Measurements from ENCODE around the gene ASS1. TPM values are rescaled to one million over a fixed set of nuclear protein-coding genes. Genes with fewer than 3 reads are reported as not detected.

ASS1 gene
- total RNA-seq, 1 donor from 2014 or later: 84.8 TPM

DNA sequence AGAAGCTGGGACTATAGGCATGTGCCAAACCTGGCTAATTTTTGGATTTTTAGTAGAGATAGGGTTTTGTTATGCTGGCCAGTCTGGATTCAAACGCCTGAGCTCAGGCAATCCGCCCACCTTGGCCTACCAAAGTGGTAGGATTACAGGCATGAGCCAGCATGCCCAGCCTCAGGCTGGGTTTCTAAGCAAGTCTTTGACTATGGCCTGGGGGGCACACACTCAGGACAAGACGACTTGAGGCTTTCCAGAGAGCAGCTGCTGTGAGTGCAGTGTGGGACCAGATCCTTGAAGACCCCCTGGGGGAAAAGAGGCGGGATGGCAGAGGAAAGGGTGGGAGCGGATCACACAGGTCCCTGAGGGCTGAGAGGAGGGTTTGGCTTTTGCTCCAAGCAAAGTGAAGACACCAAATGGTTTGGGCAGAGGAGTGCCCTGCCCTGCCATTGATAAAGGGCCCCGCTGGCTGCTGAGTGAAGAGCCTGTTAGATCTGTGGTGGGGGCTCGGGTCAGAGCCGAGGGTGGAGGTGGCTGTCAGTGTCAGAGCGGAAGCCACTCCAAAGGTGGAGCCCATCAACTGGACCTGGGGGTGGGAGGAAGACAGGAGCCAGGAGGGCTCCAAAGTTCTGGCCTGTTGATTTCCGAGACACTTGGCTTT lies 87.8 kb downstream of the ASS1 start:
- intact Hi-C loops (cut with DNase I): no loop called here
- DNase-seq (ENCODE audit: missing footprints) (no peak), ATAC-seq (no peak)

DNA sequence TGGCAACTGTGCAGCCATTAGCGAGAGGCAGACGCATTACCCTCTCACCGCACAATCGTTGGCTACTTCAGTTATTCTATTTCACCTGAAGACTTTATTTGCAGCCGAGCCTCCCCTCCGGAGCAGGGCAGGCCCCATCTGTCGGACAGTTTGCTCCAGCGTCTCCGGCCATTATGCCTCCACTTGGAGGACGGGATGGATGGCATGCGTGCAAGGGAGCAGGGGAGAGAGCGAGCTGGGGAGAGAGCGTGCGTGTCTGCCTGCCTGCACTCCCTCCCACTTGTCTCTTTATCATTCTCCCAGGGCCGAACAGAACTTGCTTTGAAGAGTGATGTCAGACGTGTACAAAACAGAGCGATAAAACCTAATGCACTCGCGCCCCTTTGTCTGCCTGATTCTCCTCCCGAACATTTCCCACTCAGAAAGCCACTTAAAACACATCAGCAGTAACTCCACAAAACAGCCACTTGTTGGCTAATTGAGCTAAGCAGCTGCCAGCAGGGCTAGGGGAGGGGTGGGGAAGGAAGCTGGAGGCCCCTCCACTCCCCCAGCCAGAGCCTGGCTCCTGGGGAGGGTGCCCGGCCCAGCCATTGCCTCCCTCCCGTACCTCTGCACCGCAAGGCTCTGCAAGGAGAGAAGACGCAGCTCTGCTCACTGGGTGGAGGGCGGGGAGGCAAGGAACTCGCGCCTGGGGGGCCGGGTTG lies 91.2 kb downstream of the ASS1 start:
- ATAC-seq (peak; percentile 76), DNase-seq (ENCODE audit: missing footprints) (no peak)
- intact Hi-C loops (cut with DNase I): loop anchor here (5.0 kb wide), 1 partner anchor 36 kb away; no protein-coding TSS in a partner anchor

- intact Hi-C loops (cut with DNase I): loop anchor here (5.0 kb wide), 1 partner anchor 36 kb away; no protein-coding TSS in a partner anchor
- DNase-seq (ENCODE audit: missing footprints) (no peak), ATAC-seq (no peak)
Observed at GRCh38 chr9:130536701-130537107, 91.9 kb downstream of the ASS1 start.

GRCh38 chr9:130537346-130538050 lies 92.7 kb downstream of the ASS1 start:
- ATAC-seq: no peak

DNA sequence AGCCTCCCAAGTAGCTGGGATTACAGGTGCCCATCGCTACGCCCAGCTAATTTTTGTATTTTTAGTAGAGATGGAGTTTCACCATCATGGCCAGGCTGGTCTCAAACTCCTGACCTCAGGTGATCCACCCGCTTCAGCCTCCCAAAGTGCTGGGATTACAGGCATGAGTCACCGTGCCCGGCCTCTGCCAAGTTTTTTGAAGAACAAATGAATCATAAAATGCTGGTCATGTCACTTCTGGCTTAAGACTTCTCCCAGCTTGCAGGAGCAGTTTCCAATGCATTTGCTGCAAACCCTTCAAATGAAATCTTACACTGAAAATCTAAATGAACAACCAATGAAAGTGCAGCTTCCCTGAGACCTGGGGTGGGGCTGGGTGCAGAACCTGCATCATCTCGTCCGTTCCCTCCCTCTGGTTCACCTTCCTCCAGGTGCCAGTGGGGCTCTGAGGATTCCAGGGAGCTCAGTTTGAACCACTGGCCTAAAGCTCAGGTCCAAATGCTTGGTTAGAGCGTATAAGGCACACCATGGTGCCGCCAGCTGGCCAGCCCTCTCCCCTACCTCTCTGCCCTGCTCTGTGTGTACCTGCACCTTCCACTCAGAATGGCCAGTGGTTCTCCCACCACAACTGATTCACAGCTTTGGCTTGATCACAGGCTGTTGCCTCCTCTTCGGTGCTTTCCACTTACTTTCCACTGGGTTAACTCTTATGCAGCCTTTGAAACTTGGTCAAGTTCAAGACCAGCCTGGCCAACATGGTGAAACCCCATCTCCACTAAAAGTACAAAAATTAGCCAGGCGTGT lies 94.9 kb downstream of the ASS1 start:
- intact Hi-C loops (cut with DNase I): loop anchor here (5.0 kb wide), 1 partner anchor 33 kb away; no protein-coding TSS in a partner anchor
- no peak for ATAC-seq
- DNase-seq (ENCODE audit: missing footprints): no peak

More at GRCh38 chr9:130537346-130538050, 92.7 kb downstream of the ASS1 start:
- DNase-seq (ENCODE audit: missing footprints): no peak
- intact Hi-C loops (cut with DNase I): loop anchor here (5.0 kb wide), 1 partner anchor 35 kb away; no protein-coding TSS in a partner anchor

GRCh38 chr9:130541533-130541932 lies 96.8 kb downstream of the ASS1 start:
- intact Hi-C loops (cut with DNase I): no loop called here

DNA sequence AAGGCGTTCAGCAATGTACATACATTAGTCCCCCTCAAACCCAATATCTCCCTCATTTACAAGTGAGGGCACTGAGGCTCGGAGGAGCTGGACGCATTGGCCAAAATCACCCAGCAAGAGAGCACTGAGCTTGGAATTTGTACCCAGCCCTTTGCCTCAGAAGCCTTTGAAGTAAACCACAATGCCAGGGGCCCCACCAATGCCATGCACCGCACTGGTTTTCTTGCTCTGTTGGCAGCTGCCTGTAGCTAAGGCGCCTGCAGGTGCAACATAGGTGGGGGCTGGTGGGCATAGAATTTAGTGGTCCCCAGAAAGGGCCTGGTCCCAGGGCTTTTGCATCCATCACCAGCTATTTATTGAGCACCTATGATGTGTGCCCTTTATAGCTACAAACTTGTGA lies 97.3 kb downstream of the ASS1 start:
- intact Hi-C loops (cut with DNase I): no loop called here
- DNase-seq (ENCODE audit: missing footprints) (no peak), ATAC-seq (no peak)

More at GRCh38 chr9:130541533-130541932, 96.8 kb downstream of the ASS1 start:
- DNase-seq (ENCODE audit: missing footprints) (no peak), ATAC-seq (no peak)

GRCh38 chr9:130542457-130543228 lies 97.9 kb downstream of the ASS1 start:
- DNase-seq (ENCODE audit: missing footprints) (no peak), ATAC-seq (no peak)
- intact Hi-C loops (cut with DNase I): no loop called here

- ATAC-seq: no peak
- DNase-seq (ENCODE audit: missing footprints): no peak
- intact Hi-C loops (cut with DNase I): no loop called here
Observed at GRCh38 chr9:130543368-130543767, 98.6 kb downstream of the ASS1 start.

GRCh38 chr9:130543859-130544258 lies 99.1 kb downstream of the ASS1 start:
- no peak for ATAC-seq
- no peak for DNase-seq (ENCODE audit: missing footprints)
- intact Hi-C loops (cut with DNase I): no loop called here

- ATAC-seq (no peak), DNase-seq (ENCODE audit: missing footprints) (no peak)
- intact Hi-C loops (cut with DNase I): no loop called here
Observed at GRCh38 chr9:130544364-130544763, 99.6 kb downstream of the ASS1 start.

- DNase-seq (ENCODE audit: missing footprints): no peak
- intact Hi-C loops (cut with DNase I): no loop called here
- ATAC-seq: no peak
Observed at GRCh38 chr9:130548103-130548502, 103.3 kb downstream of the ASS1 start.

DNA sequence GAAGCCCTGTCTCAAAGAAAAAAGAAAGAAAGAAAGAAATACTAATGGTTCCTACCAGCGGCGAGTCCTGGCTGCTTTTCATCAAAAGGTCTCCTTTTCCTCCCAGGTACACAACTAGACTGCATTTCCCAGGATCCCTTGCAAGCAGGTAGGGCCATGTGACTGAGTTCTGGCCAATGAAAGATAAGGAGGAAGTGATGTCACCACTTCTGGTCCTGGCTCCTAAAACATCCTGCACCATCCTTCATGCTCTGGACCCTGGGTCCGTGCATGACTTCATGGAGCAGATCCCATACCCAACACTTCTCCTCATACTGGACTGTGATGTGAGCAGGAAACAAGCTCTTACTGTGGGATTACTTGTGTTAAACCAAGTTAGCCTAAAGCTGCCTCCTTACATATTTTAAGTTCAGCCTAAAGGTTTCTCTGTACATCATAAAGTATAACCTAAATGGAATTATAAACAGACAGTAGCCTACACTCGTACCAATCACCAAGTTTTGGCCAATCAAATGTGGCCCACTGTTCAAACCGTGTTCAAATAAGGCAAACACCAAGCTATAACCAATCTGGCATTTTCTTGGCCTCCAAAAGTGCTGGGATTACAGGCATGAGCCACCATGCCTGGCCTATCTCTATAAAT lies 104.5 kb downstream of the ASS1 start:
- DNase-seq (ENCODE audit: missing footprints) (no peak), ATAC-seq (no peak)
- intact Hi-C loops (cut with DNase I): no loop called here

Other genes with a start within 250 kb of the ASS1 start
- 5.7 TPM for gene HMCN2, start 179.2 kb upstream of the ASS1 start, total RNA-seq
- 21.9 TPM for gene FUBP3, start 134.6 kb downstream of the ASS1 start, total RNA-seq
- not detected for gene PRDM12, start 219.6 kb downstream of the ASS1 start, total RNA-seq
- gene EXOSC2, start 248.8 kb downstream of the ASS1 start, total RNA-seq: 11.2 TPM